Brain microvascular endothelial cell (primary cell): ENCODE results near the gene WDR26.

Source experiments
- DNase-seq: peaks from one replicate; pipeline ENCODE4 v3.0.0-alpha.2; 2020
- H3K27ac ChIP-seq: fragments of 250-450 bp; sonication (Bioruptor Pico); 2 replicates; pipeline ENCODE4 v1.5.1; 2020; ENCODE audit warnings: mild to moderate bottlenecking, moderate library complexity
- H3K27me3 ChIP-seq: fragments of 250-450 bp; sonication (Bioruptor Pico); replicated peaks from 2 replicates; pipeline ENCODE4 v1.5.1; 2020; ENCODE audit warnings: mild to moderate bottlenecking
- H3K36me3 ChIP-seq: fragments of 250-450 bp; sonication (Bioruptor Pico); replicated peaks from 2 replicates; pipeline ENCODE4 v1.5.1; 2020; ENCODE audit warnings: mild to moderate bottlenecking
- H3K4me3 ChIP-seq: 2 replicates; pipeline ENCODE4 v1.5.1; 2011; ENCODE audit warnings: low read depth, mild to moderate bottlenecking, control low read depth, low read length, moderate library complexity
- CTCF ChIP-seq: IDR thresholded peaks from 2 replicates; pipeline ENCODE4 v1.5.1; 2011; ENCODE audit warnings: low read depth, mild to moderate bottlenecking, moderate library complexity, low read length, control low read depth, inconsistent platforms; ENCODE audit errors: missing control alignments
- in situ Hi-C: cut with HindIII; loops from 2 replicates; pipeline ENCODE4 v1.10.0; 2017; ENCODE audit warnings: low sequenced_read_pairs, low pct_ligation_motif_present

WDR26 gene

GRCh38 chr1:224387943-224388342, 46.7 kb downstream of the WDR26 start:
- no peaks in the 10 kb centered on the region for H3K27me3 ChIP-seq
- in situ Hi-C loops: no loop called here
- no peak overlapping the region for H3K4me3 ChIP-seq
- TF ChIP-seq CTCF: no peak
- H3K36me3 ChIP-seq: peaks cover 62% of the 10 kb centered on the region
- no peak overlapping the region for H3K27ac ChIP-seq
- no peak for DNase-seq

- no peak for DNase-seq
- in situ Hi-C loops: no loop called here
- H3K4me3 ChIP-seq: no peak overlapping the region
- no peak for TF ChIP-seq CTCF
- no peak overlapping the region for H3K27ac ChIP-seq
- H3K36me3 ChIP-seq: peaks cover 58% of the 10 kb centered on the region
- no peaks in the 10 kb centered on the region for H3K27me3 ChIP-seq
These were observed 47.2 kb downstream of the WDR26 start for GRCh38 chr1:224387302-224387912.

GRCh38 chr1:224383218-224383617, 51.4 kb downstream of the WDR26 start:
- no peak for TF ChIP-seq CTCF
- Histone ChIP-seq H3K4me3 (no peak overlapping the region), H3K27me3 (no peaks in the 10 kb centered on the region), H3K36me3 (peaks cover 22% of the 10 kb centered on the region), H3K27ac (no peak overlapping the region)
- in situ Hi-C loops: no loop called here
- DNase-seq: no peak

- Histone ChIP-seq H3K36me3 (peaks cover 10% of the 10 kb centered on the region), H3K27ac (no peak overlapping the region), H3K4me3 (no peak overlapping the region), H3K27me3 (no peaks in the 10 kb centered on the region)
- in situ Hi-C loops: no loop called here
- no peak for TF ChIP-seq CTCF
- DNase-seq: no peak
These were observed 52.6 kb downstream of the WDR26 start for GRCh38 chr1:224381880-224382548.

GRCh38 chr1:224380003-224380402, 54.6 kb downstream of the WDR26 start:
- Histone ChIP-seq H3K27me3 (no peaks in the 10 kb centered on the region), H3K4me3 (no peak overlapping the region), H3K36me3 (peaks cover 10% of the 10 kb centered on the region), H3K27ac (no peak overlapping the region)
- in situ Hi-C loops: no loop called here
- TF ChIP-seq CTCF: no peak
- no peak for DNase-seq
